HG03469 (cell line): ENCODE measurements around the gene ABCB11.
"Not testable (repeated sequence)": the region's sequence is repeated elsewhere in the genome, so short reads cannot be mapped to it uniquely, and the experiment has no call there.

Source experiments
- ATAC-seq: cut with Tn5 transposase; IDR thresholded peaks from one replicate; pipeline ENCODE4 v1.9.1; 2021; ENCODE audit warnings: mild to moderate bottlenecking, moderate library complexity, moderate number of reproducible peaks; ENCODE audit not compliant: unreplicated experiment

Gene ABCB11

GRCh38 chr2:169046440-169047151, 15.5 kb upstream of the ABCB11 start:
- ATAC-seq, result no peak

GRCh38 chr2:169042856-169043255, 11.7 kb upstream of the ABCB11 start:
- no peak for ATAC-seq

- no peak for ATAC-seq
These were observed 10.5 kb upstream of the ABCB11 start for GRCh38 chr2:169041594-169041993.

- ATAC-seq, result no peak
These were observed 8.6 kb upstream of the ABCB11 start for GRCh38 chr2:169039702-169040101.

GRCh38 chr2:169038338-169038757, 7.2 kb upstream of the ABCB11 start:
- ATAC-seq, result peak; percentile 61

- peak; percentile 59 for ATAC-seq
These were observed 5.8 kb upstream of the ABCB11 start for GRCh38 chr2:169036736-169037440.

- no peak for ATAC-seq
These were observed 4.8 kb upstream of the ABCB11 start for GRCh38 chr2:169035887-169036286.

- no peak for ATAC-seq
These were observed 3.9 kb upstream of the ABCB11 start for GRCh38 chr2:169034984-169035544.

- no peak for ATAC-seq
These were observed 3.1 kb upstream of the ABCB11 start for GRCh38 chr2:169034256-169034655.

GRCh38 chr2:169029341-169029740, 1.8 kb downstream of the ABCB11 start:
- ATAC-seq, result no peak

- ATAC-seq, result no peak
These were observed 3.9 kb downstream of the ABCB11 start for GRCh38 chr2:169027234-169027633.

GRCh38 chr2:169026056-169026455, 5.1 kb downstream of the ABCB11 start:
- ATAC-seq, result no peak

- no peak for ATAC-seq
These were observed 8.0 kb downstream of the ABCB11 start for GRCh38 chr2:169023161-169023560.

- no peak for ATAC-seq
These were observed 12.7 kb downstream of the ABCB11 start for GRCh38 chr2:169018390-169018789.

- no peak for ATAC-seq
These were observed 15.2 kb downstream of the ABCB11 start for GRCh38 chr2:169015943-169016342.

GRCh38 chr2:169014780-169015179, 16.3 kb downstream of the ABCB11 start:
- ATAC-seq, result no peak

GRCh38 chr2:169013628-169014026, 17.5 kb downstream of the ABCB11 start:
- no peak for ATAC-seq

- ATAC-seq, result no peak
These were observed 18.1 kb downstream of the ABCB11 start for GRCh38 chr2:169012812-169013627.

GRCh38 chr2:169012191-169012792, 18.8 kb downstream of the ABCB11 start:
- ATAC-seq, result not testable (repeated sequence)

- no peak for ATAC-seq
These were observed 19.4 kb downstream of the ABCB11 start for GRCh38 chr2:169011698-169012097.
